HG02870 (cell line): ENCODE measurements around the gene KRT13.

Experiments used
- ATAC-seq: cut with Tn5 transposase; IDR thresholded peaks from one replicate; pipeline ENCODE4 v1.9.1; 2021; ENCODE audit warnings: mild to moderate bottlenecking, moderate library complexity; ENCODE audit not compliant: unreplicated experiment

The KRT13 gene

DNA sequence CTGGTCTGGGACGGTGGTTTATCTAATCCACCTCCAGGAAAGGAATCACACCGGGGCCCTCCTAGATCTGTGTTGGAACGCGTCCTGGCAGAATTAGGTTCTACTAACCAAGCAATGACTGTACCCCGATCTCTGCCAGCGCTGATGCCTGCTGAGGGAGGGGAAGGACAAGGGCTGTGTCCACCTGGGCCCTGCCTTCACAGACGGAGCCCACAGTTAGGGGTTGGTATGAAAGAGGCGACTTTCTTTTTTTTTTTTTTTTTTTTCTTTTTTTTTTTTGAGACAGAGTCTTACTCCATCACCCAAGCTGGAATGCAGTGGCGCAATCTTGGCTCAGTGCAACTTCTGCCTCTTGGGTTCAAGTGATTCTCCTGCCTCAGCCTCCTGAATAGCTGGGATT lies 32.6 kb upstream of the KRT13 start:
- ATAC-seq: no peak

DNA sequence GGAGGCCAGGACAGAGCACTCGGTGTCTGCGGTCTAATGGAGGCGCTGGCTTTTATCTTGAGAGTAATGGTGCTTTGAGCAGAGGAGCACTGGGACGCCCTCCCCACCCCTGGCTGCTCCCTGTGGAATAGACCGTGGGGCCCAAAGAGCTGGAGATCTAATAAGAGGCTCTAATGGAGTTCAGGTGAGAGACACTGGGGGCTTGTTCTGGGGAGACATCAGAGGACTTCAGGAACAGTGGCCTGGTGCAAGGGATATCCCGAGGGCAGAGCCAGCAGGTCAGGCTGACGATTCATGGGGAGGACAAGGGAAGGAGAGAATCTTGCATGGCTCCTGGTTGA lies 32.2 kb upstream of the KRT13 start:
- no peak for ATAC-seq

DNA sequence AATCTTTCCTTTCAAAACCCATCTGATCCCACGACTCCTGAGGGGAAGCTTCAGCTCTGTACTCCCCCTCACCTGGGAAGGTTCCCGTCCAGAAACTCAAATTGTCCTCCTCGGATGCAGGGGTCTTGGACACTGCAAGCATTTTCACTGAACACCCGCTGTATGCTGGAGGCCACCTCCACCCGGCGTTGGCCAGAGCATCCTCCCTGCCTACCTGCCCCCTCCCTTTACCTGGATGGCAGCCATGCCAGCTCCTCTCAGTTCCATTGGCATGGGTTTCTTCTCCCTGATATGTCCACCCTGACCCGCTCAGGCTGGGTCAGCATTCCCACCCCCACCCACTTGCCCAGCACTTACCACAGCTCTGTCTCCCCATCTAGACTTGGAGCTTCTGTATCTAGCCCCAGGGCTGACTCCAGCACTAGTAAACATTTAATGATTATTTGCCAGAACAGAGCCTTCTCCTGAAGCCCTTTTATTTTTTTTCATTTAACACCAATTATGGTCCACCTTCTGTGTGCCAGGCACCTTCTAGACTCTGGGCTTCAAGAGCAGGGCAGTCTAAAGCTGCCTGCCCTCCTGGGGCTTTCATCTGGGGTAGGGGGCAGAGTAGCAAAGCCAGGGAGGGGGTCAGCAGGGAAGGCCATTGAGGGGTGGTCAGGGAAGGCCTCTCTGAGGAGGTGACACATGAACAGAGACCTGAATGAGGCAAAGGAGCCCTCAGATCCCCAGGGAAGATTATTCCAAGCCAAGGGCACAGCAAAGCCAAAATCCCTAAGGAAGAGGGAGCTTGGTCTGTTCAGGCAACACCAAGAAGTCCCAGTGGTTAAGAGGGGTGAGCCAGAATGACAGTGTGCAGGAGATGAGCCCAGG lies 31.6 kb upstream of the KRT13 start:
- no peak for ATAC-seq

DNA sequence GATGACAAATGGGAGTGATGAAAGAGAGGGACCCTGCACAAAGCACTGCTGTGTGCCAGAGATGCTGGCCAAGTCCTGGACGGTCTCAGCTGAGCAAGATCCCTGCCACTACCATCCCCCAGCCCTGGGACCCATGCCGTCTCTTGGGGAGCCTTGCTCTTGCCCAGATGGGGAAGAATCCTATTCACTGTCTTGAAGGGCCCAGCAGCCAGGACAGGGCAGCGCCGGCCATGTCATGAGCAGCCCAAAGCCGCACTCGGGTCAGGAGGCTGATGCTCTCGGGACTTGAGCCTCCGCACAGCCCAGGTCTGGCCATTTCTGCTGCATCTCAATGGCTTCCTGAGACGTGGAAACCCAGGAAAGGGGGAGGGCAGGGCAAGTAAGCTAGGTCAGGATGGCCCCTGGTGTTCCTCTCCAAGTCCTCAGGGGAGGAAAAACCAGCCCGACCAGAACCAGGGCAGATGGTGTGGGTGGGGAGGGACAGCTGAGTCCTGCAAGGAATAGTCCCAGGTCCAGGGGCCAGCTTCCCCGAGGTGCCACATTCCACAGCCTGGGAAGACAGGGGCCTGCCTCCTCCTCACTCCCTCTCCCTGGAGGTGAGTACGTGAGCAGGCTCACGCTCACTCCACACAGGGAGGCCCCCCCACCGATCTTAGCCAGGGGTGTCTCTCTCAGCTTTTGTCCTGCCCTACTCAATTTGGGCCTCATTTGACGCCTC lies 30.5 kb upstream of the KRT13 start:
- ATAC-seq: no peak

DNA sequence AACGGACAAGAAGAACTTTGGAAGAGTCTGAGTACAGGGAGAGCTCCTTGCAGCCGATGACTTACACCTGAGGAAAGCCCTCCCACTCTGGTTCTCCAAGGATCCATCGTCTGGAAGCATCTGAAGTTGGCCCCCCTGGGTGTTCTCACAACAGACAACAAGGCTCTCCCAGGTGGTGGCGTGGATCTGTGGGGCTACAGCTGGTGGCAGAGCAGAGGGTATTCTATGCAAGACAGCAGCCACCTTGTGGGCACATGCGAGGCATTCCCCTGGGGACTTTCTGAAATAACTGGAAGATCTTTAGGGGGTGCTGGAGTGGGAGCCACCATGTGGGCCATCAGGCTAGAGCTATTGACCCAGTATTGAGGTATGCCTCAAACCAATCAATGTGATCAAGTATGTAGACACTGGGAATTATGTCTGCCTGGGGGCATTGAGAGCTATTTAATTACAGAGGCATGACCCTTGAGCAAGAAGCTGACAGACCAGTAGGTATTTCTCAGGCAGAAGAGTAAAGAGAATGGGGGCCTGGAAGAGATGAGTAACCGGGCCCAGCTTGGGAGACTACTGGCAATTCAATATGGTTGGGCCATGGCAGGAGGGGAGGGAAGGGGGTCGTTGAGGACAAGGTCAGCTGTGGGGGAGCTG lies 29.6 kb upstream of the KRT13 start:
- no peak for ATAC-seq

DNA sequence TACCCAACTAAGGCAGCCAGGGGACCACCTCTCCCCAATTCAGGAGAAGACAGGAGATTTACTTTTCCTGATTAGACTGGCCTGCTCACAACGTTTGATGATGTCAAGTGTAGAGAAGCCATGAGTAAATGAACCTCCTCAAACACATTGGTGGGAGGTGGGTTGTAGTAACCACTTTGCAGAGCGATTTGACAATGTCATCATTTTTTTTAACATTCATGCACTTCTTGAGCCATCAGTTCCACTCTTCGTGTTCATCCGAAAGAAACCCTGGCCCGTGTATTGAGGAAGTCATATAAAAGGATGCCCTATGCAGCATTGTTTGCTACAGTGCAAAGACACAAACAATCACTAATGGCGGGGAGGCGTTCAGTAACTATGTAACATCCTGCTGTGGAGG lies 28.2 kb upstream of the KRT13 start:
- no peak for ATAC-seq

DNA sequence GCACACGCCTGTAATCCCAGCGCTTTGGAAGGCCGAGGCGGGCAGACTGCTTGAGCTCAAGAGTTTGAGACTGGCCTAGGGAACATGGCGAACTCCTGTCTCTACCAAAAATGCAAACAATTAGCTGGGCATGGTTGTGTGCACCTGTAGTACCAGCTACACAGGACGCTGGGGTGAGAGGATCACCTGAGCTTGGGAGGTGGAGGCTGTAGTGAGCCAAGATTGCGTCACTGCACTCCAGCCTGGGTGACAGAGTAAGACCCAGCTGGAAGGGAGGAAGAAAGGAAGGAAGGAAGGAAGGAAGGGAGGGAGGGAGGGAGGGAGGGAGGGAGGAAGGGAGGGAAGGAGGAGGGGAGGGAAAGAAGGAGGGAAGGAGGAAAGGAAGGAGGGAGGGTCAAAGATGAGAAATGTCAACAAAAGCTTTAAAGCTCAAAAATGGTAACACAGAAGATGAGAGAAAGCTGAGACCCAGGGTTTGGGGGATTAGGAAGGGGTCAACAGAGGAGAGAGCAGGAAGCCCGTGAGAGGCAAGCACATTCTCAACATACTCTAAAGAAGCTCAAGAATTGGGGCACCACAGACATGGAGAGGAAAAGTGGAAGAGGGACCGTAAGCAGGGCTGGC lies 27.6 kb upstream of the KRT13 start:
- ATAC-seq: no peak

DNA sequence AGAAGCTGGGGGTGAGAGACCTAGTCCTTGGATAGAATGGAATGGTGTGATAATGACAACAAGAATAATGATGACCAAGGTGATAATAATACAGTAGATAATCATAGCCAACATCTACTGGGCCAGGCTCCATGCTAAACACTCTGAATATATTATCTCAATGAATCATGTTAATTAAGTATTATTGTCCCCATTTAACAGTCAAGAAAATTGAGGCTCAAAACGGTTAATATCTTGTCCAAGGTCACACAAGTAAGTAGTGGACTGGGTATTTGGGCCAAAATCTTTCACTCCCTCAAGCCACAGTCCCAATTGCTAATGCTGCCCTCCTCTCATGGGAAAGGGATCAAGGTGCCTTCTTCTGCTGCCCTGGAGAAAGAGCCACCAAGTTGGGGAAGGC lies 26.6 kb upstream of the KRT13 start:
- no peak for ATAC-seq

DNA sequence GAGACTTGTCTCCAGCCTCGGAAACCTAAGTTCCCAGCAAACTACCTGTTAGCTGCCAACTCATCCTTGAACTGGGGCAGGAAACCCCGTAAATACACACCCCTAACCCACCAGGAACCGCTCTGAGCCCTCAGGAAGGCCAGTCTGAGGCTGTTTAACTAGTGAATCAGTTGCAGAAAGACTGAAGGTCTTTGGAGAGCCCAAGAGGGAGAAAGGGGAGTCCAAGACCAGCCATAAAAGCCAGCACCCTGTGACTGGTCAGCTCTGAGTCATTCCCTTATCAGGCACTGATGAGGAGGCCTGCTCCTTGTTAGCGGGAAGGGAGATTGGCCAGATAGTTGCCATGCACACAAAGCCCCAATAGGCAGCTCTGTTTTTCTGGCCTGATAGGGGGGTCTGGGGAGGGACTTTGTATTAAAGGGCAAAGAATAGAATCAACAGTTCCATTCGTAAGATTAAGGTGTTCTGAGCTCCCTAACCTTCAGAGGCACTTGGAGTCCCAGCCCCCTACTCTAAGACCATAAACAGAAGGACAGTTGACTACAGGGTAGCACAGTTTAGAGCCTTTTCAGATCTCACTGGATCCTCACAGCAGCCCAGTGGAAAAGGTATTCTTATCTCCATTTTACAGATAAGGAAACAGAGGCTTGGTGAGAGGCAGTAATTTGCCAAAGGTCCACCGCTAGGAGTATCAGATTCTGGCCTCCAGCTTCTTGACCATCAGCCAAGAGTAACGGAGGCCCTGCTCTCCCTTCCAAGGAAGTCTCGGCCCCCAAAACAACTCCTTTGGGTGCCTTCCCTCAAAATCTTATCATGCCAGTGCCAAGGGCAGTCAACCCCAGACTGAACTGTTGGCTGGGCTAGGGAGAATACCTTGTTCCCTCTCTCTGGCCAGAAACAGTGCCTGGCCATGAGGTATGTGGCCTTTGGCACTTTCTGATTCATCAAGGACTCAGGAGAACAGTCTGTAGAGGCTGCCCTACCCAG lies 24.9 kb upstream of the KRT13 start:
- ATAC-seq: no peak

DNA sequence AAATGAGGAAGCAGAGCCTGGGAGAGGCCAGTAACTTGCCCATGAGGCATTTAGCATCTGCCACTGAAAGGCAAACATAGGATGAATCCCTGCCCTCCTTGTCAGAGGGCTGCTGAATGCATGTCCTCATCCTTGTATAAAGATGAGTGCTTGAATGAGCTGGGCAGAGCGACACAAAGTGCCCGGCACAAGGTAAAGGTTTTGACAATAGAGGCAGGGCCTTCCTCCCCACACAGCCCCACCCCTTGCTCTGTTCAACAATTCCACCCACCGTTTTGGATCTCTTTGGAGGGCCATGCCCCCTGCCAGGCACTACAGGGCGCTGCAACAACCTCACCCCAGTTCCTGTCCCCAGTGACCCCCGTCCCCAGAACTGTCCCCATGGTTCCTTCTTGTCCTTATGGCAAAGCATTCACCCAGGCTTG lies 24.1 kb upstream of the KRT13 start:
- no peak for ATAC-seq

DNA sequence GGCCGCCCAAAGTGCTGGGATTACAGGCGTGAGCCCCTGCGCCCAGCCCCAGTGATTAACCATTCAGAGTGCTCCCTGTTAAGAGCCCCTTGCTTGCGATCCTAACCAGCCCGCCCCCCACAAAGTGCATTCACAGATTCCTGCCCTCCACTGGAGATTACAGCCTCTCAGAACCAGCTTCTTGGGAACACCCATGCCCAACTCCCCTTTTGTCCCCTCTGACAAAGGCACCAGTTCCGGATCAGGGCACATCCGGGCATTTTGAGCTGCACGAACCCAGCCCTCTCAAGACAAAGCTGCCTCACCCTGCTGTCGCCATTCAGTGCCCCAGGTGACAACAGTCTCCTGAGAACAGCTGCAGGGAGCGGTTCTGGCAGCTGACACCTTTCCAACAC lies 23.5 kb upstream of the KRT13 start:
- no peak for ATAC-seq

DNA sequence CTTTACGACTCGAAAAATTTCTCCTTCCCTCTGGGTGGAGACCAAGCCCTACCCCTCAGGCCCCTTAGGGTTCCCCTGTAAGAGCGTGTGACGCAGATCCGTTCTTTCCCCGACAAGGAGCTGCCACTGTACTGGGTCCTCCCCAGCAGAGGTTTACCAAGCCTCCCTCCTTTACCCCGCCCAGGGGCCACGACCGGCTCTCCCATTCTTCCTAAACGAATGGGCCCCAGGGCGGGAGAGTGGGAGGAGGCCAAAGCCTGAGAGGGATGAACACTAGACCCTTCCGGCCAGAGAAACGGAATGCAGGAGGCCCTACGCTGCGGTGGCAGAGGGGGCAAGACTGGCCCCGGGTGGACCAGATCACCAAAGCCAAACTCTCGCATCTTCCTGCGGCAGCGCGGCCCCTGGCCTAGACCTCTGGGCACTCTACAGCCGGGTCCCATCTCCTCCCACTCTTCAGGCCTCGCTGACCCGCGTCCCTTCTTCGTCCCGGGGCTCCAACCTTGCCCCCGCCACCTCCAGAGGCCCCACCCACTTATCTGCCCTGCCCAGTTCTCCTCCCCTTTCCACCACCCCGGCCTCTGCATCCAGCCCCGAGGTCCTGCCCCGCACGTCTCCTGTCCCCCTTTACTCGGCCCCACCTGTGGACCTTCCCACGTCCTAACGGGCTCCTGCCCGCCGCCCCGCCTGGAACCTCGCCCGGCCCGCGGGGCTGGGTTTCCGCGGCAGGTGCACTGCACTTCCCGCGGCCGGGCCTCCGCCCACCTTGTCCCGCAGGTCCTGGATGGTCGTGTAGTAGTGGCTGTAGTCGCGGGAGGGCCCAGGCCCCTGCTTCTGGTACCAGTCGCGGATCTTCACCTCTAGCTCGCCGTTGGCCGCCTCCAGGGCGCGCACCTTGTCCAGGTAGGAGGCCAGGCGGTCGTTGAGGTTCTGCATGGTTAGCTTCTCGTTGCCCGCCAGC lies 21.9 kb upstream of the KRT13 start:
- ATAC-seq: no peak

DNA sequence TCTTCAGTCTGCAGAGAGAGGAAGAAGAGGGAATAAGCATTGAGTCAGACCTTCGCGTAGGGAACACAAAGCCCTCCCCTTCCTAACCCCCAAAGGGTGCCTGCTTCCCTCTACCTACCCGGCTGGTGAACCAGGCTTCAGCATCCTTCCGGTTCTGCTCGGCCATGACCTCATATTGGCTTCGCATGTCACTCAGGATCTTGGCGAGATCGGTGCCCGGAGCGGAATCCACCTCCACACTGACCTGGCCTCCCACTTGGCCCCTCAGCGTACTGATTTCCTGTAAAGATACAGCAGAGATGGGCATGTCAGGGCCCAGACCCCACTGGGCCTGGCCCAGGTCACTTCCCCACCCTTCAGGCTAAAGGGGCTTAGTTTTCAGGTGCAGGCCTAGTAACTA lies 18.8 kb upstream of the KRT13 start:
- ATAC-seq: no peak

DNA sequence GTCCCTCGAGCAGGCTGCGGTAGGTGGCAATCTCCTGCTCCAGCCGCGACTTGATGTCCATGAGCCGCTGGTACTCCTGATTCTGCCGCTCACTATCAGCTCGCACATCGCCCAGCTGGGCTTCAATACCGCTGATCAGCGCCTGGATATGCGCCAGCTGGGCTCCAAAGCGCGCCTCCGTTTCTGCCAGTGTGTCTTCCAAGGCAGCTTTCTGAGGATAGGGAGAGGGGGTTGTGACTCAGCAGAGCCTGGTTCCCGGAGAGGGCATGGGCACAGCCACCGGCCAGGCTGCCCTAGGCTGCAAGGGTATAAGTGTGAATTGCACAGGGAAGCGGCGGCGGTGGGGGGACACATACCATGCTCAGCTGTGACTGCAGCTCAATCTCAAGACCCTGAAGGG lies 18.4 kb upstream of the KRT13 start:
- ATAC-seq: no peak

DNA sequence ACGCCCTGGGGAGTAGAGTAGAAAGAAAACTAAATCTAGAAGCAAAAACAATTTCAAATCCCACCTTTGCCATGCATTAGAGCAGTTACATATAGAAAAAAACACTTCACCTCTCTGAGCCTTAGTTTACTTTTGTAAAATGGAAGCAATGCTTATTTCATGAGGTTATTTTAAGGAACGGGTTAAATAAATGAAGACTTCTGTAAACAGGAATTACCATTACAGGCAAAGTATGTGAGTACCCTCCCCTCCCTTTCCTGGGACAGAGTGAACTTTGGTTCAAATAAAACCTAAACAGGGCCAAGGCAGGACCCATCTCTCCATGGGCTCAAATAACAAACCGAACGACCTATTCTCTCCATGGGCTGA lies 17.8 kb upstream of the KRT13 start:
- ATAC-seq: no peak

DNA sequence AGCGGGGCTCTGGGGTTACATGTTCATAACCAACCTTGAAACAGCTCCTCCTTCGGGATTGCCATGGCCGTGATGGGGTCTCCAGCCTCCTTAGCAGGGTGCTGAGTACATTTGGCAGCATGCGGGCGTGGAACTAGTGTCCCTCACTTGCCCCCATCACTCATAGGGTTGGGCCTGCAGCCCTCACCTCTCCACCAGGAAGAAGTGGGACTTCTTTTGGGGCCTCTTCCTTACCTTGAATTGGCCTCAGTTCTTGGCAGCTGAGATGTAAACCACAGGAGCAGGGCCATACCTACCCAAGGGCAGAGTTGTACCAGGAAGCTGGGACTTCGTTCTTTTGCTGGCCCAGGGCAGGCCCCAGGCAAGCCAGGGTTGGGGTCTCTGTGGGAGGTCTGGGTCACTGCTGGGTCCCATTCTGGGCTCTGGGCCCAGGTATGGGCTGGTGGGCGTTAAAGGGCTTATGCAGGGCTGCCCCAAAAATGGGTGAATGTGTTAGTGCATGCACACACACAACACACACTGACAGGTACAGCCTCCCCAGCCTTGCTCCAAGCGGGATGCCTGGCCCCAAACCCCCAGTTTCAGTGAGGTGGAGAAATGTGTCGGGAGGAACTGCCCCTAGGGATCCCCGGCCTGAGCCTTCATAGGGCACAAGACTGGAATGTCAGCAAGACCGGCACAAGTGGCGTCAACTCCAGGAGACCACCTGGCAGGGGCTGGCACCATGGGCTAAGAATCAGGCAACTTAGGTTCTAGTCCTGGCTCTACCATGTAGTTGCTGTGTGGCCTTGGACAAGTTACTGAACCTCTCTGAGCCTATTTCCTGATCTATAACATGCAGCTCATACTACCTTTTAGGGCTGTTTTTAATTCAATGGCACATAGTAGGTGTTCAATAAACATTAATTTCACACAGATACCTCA lies 17.2 kb upstream of the KRT13 start:
- ATAC-seq: no peak

DNA sequence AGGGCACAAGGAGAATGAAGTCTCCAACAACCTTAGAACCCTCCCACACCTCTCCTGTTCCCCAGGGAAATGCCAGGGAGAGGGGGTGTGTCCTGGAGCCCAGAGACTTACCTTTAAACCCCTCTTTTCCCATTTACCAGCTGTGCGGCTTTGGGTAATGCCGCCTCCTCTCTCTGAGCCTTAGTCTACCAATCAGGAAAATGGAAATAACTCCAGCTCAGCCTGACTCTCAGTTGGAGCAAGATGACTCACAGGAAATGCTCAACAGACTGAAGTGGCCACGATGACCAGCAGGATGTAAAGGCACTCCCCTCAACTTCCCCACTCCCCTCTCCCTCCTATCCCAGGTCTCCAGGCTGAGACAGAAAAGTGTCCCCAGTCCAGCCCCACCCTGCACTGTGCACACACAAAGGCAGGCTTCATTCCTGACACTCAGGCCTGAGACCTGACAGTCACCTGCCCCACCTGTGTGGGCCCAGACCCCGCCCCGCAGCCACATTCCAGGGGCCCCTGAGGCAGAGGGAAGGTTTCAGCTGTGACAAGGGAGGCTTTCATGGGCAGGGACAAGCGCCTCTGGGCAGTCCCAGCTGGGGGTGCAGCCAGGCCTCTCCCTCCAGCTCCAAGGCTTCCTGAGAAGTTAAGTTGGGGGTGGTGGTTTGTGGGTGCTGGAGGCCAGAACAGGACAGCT lies 16.3 kb upstream of the KRT13 start:
- no peak for ATAC-seq
